ENCODE results near the gene RPS6KA5.

RPS6KA5 gene

DNA sequence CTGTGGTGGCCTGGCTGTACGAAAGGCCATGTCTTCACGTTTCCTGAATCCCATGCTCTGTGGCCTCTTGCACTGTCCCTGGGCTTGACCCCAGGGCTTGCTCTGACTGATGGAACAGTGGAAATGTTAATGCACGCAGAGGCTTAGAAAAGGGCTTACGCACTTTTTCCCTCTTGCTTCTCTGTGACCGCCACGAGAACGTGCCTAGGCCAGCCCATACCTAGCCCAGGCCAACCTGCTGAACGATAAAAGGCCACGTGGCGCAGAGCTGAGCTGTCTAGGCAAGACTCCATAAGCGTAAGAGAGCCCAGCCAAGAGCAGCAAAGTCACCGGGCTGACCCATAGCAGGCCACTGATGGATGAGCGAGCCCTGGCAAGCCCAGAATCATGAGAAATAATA lies 262.5 kb downstream of the RPS6KA5 start:
- DNase-seq: no peak
